ENCODE measurements around the gene TIPARP. TPM values are rescaled to one million over a fixed set of nuclear protein-coding genes. Genes with fewer than 3 reads are reported as not detected.

Gene TIPARP, protein sequence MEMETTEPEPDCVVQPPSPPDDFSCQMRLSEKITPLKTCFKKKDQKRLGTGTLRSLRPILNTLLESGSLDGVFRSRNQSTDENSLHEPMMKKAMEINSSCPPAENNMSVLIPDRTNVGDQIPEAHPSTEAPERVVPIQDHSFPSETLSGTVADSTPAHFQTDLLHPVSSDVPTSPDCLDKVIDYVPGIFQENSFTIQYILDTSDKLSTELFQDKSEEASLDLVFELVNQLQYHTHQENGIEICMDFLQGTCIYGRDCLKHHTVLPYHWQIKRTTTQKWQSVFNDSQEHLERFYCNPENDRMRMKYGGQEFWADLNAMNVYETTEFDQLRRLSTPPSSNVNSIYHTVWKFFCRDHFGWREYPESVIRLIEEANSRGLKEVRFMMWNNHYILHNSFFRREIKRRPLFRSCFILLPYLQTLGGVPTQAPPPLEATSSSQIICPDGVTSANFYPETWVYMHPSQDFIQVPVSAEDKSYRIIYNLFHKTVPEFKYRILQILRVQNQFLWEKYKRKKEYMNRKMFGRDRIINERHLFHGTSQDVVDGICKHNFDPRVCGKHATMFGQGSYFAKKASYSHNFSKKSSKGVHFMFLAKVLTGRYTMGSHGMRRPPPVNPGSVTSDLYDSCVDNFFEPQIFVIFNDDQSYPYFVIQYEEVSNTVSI
- 30.2 TPM for total RNA-seq

DNA sequence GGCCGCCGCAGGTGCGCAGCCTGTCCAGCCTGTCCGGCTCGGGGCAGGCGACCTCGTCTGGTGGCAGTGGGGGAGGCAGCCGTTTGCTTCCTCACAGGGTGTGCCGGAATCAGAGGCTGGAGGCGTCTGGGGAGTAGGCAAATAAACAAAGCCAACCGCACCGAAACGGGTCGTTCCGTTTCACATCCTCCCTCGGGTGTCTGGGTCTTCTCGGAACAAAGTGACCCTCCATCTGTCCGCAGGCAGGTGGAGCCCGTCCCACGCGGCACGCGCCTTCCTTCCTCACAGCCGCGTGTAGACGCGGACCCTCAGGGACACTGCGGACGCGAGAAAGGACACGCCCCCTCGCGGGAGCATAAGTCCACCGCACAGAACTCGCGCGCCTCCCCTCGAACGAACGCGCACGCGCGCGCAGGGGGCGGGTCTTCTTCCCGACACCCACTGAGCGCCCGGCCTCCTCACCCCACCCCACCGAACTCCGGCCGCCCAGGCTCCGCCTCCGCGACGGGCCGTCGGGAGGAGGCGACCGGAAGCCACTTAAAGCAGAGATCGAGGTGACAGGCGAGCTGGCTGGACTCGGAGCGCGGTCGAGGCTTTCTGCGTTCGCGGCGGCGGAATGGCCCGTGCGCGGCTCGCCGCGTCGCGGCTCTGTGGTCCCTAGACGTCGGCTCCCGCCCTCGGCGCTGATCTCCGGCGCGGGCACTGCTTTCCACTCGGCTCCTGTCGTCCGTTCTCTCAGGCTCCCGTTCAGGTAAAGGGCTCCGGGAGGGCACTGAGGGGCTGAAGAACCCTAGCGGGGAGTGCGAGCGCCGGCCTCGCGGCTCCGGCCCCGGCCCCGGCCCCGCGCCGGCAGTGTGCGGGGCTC, at the start of gene TIPARP:
Gene TIPARP (plus strand): TSS at position 545 of the 865 bp plus-strand sequence. CDS start 3,108 bp downstream, outside the sequence.
- DNase-seq (ENCODE audit: low spot score), result peak; percentile 100

DNA sequence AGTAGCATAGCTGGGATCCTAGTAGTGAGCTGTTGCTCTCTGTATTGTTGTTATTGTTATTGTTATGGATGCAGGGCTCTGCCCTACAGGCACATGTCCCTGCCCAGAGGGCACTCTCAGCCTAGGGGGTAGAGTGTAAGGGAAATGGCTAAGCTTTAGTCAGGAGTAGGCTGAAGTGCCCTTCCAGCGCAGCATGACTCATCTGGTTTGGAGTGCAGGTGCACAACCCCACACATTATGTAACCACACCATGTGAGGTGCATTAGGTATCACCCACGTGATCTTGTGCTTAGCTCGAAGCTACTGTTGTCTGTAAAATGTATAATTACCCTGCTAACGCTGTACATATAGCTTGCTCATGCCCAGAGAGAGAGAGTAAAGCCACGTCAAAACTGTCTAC, 48.3 kb upstream of the TIPARP start:
- no peak for DNase-seq (ENCODE audit: low spot score)

DNA sequence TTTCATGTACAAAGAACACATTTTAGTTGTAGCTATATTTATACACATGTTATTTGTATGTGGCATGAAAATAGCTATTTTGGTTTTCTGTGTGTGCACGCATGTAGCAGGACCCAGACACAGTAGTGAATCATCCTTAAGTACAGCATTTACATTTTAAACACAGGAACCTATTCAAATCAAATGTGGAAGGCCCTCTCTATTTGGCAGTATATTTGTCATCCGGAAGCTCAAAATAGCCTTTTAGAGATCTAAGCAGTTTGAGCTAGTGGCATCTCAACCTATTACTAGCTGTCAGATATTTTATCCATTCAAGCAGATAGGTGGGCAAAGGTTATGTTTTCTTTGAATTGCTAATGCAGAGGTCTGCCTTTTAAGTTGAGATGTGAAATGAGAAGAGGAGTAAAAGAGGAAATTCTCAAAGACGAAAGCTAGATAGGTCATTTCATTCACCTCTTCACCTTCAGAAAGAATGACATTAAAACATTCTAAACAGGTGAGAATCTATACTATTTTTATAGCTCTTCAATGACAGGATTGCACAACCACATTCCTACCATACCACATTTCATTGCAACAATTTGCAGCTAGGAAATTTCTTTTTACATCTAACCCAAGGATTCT, 46.3 kb upstream of the TIPARP start:
- no peak for DNase-seq (ENCODE audit: low spot score)

DNA sequence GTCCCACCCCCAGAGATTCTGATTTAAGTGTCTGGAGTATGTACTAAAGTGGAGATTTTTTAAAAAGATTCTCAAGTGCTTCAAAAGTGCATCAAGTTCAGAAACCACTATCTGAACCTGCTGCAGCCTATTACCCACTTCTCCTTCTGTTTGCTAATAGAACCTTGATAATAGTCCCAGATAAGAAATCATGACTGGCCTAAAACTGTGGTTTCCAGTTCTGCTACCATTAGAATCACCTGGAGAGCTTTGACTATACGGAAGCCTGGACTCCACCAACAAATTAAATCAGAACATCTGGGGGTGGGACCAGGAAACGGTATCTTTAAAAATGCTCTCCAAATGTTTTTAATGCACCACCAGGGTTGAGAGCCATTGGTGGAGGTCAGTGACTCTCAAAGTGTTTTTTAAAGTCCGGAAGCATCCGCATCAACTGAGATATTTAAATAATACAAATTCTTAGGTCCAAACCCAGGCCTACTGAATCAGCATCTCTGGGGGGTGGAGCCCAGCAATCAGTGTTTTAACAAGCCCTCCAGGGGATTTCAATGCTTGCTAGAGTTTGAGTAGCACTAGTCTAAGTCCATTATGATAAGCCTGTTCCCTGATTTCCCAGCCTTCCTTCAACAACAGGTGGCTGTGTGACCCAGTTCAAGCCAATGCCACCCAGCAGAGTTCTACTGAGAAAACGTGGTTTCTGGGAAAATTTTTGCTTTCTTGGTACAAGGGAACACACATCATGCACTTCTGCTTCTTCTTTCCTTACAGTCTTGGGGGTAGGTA, 45.4 kb upstream of the TIPARP start:
- no peak for DNase-seq (ENCODE audit: low spot score)

DNA sequence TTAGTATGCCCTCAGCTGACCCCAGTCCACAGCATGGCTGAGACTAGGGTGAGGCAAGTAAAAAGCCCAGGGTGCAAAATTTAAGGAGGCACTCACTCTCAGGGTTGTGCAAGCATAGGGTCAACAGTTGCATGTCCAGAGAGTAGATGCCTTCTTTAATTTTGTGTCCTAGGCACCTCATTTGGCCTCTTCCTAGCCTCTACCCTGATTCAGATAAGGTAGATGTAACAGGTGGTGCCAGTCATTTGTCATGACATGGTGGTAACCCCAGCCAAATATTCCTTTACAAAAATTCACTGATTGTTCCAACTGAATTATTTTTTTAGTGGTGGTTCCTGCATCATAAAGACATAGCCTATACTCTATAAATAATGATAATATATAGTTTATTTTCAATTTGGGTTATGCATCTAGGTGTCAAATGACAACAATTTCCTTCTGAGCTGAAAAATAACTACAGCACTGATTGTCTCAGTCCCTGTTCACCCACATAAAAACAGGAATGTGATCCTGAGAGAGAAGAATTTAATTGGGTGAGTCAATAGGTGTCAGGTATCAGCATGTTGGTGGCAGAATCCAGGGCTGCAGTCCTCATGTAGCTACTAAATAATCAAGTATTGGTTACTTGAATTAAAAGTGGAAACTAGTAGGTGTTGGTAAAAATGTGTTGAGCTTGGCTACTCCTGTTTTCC, 44.2 kb upstream of the TIPARP start:
- no peak for DNase-seq (ENCODE audit: low spot score)

DNA sequence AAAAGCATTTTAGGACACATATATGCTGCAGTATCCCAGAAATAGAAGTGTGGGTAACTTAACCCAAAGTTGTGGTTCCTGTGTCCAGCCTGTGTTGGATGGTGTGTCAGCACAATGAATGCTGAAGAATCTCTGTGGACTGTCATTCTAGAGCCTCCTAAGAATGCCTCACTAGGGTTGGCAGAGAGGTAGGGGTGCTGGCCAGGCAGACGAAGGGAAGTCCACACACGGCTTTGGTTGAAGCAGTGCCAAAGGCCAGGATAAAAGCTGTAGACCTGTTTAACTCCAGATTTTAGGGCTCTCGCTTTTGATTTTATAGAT, 43.7 kb upstream of the TIPARP start:
- DNase-seq (ENCODE audit: low spot score), result no peak

DNA sequence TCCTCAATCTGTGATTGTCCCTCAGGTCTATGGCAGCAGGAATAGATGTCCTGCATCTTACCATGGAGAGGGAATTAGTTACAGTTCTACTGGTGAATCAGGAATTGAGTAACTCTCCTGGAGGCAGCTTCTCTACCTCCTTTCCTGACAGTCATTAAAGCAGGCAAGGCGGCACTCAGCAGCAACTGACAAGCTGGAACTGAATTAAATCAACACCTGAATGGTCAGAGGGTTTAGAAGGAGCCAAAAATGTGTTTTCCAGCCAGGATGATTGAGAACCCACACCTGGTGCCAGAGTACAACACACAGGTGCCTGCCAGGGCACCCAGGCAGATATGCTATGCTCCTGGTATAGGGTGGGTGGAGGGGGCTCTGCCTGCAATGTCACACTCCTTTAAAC, 43.1 kb upstream of the TIPARP start:
- no peak for DNase-seq (ENCODE audit: low spot score)

DNA sequence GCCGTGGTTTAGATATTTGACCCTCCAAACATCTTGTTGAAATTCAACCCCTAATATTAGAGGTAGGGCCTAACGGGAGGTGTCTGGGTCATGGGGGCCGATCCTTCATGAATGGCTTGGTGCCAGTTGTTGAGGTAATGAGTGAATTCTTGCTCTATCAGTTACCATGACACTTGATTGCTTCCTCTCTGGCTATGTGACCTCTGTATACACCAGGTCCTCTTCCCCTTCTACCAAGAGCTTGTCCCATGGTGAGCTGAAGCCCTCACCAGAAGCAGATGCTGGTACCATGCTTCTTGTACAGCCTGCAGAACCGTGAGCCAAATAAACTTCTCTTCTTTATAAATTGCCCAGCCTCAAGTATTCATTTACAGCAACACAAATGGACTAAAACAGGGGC, 41.8 kb upstream of the TIPARP start:
- DNase-seq (ENCODE audit: low spot score), result no peak

DNA sequence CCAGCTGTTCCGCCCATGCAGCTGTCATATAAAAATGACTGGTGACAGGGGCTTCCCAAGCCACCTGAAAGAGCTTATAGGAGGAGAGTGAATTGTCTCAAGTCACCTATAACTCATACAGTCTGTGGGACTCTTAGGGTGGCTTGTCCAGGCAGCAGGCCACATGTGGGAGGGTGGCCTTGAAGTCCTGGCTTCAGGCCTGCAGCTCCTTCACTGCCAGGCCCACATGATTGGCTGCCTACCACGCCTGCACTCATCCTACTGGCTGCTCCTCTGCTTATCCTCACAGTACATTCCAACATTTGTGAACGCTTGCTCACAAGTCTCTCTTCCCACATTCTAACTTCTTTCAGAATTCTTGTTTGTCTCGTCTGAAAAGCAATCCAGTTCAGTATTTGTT, 41.1 kb upstream of the TIPARP start:
- no peak for DNase-seq (ENCODE audit: low spot score)

DNA sequence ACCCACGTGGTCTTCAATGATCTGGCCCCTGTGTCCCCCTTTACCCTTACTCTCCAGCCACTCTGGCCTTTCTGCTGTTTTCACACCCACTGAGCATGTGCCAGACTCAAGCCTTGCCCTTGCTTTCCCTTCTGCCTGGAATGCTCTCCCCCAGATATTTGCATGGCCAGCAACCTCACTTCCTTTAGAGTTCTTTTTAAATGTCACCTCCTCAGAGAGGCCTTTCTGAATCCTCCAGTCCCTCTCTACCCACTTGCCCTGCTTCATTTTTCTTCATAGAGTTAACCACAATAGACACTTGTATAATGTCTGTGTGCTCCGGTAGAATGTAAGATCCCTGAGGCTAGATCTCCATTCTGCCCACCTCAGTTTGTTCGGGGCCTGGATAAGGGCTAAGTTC, 39.4 kb upstream of the TIPARP start:
- no peak for DNase-seq (ENCODE audit: low spot score)

DNA sequence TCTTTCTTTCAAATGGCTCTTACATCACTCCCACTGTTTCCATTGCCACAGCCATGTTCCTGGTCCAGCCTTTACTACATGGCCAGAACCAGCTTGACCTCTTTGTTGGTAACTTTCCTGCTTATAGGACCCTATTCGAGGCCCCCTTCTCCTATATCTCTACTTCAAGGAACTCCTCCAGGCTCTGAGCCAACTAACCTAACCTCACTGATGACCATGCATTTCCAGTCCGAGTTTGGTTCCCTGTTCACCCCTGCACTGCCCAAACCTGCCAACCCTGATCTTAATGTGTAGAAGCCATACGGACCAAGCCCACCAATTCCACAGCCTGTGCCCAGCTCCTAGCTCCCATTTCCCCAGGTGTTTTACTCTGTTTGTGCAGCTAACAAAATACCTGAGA, 38.4 kb upstream of the TIPARP start:
- DNase-seq (ENCODE audit: low spot score), result no peak

DNA sequence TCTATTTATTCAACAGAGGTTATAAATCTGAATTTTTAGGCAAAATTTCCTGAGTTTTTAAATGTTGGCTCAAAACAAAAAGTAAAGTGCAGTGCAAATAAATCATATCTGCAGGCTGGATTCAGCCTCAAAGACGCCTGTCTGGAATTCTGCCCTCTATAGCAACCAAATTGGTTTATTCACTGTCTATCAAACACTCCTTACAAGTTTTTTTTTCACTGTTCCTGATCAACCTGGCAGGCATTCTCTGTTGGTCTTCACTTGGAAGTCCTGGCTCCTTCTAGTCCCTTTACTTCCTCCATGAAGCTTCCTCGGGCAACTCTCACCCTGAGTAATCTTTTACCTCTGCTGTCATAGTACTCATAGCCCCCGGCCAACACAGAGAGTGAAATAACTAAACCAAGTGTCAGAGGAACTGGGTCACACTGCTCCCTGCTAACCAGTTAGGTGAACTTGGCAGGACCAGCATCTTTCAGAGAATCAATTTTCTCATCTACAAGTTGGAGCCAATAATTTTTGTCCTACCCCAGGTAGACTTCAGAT, 36.8 kb upstream of the TIPARP start:
- no peak for DNase-seq (ENCODE audit: low spot score)

DNA sequence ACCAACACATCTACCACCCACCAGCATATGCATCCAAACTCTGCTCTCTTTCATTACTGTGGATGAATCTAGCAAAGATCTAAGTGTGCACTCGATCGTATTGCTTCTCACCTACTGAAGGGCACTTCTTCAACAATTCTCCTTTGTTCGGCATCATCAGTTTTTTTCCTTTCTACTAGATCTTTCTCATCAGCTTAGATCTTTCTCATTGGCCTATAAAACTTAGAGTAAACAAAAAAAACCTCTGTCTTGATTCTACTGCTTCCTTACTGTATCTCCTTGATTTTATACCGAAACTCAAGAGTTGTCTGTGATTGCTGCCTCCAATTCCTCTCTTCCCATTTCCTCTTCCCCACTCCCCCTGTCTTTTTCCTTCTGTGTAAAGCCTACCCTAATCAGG, 36.1 kb upstream of the TIPARP start:
- DNase-seq (ENCODE audit: low spot score), result no peak

DNA sequence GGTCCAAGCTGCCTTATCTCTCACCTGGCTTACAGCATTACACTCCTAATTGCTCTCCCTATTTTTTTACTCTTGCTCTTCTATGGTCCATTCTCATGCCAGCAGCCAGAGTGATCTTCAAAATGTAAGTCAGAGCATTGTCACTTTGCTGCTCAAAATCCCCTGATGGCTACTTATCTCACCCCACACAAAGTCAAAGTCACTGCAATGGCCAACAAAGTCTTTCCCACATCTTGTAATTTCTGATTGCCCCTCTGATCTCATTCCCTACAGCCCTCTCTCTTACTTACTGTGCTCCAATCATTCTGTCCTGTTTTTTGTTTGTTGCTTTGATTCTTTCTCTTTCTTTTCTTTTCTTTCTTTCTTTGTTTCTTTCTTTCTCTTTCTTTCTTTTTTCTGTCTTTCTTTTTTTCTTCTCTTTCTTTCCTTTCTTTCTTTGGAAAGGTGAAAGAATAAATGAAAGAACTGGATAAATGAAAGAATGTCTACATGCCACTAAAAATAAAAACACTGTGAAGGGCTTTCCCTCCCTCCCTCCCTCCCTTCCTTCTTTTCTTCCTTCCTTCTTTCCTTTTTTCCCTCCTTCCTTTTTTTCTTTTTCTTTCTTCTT, 34.9 kb upstream of the TIPARP start:
- no peak for DNase-seq (ENCODE audit: low spot score)

DNA sequence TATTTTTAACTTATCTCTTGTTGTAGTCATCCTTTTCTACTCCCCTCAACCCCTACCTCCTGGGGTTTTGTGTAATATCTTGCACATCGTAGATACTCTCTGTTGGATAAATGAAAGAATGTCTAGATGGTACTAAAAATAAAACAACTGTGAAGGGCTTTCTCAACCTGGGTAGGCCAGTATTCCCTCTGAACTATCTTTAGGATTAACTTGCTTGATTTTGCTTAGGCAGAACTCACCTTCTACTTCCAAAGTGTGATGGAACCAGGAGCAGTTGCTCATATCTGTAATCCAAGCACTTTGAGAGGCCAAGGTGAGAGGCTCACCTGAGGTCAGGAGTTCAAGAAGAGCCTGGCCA, 32.8 kb upstream of the TIPARP start:
- no peak for DNase-seq (ENCODE audit: low spot score)

DNA sequence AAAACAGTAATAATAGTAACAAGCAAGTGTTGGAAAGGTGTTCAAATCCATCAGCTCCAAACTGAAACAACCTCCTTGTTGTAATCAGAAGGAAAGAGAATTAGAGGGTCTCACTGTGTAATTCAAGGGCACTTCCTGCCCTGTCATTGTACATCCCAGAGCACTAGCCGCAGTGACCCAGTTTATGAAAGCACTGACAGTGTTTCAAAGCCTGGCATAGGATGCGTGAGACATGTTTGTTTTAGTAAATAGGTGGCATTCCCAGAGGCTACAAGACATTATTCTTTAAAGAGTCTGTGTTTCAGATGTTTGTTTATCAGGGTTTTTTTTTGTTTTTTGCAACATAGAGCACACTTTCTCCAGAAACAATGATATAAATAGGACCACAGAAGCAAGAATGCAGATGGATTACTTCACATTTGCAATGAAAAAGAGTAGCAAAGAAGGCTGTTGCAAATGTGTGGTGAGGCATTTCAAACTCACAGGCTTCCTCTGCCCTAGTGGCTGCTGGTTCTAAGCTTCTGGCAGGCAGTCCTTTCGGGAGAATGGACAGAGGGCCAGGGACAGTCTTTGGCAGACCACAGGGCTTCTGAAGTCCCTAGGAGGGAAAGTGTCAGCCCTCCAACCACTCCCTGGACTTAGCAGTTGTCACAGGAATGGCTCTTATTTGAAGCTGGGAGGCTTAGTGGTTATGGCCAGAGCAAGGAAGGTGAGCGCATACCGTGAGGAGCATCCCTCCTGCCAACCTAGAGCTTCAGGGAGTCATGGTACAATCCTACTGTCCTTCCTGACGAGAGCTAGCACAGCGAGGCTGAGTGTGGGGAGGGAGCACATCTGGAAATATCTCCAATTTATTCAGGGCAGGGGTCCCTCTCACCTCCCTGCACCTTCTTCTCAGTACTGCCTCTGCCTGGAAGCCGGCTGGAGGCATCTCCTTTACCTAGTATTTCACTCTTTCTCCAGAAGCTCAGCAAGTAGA, 31.4 kb upstream of the TIPARP start:
- no peak for DNase-seq (ENCODE audit: low spot score)

DNA sequence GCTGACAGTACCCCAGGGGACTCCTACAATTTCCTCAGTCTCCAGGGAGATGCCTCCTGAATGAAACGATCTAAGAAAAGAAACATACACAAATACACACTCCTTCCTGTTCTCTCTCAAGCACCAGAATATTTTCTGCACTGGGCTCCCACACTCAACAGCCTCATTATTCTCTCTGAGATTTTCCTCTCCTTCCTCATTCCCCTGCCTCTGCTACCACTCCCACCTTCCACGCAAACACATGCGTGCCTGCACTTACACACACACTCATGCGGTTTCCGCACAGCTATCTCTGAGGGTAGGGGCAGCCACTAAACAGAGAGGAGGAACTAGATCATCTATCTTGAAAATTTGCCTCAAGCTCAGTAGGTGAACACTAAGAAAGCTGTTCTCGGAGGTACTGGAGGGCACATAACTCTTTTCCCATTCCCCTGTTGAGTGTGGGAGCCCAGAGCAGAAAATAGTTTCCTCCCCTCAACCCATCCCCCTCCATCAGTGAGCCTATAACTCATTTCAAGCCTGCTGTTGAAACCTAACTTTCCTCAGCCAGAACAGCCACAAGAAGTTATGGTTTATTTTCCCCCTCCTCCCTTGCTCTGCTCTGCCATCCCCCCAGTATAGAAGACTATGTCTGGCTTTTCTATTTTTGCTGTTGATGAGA, 30.5 kb upstream of the TIPARP start:
- DNase-seq (ENCODE audit: low spot score), result no peak

DNA sequence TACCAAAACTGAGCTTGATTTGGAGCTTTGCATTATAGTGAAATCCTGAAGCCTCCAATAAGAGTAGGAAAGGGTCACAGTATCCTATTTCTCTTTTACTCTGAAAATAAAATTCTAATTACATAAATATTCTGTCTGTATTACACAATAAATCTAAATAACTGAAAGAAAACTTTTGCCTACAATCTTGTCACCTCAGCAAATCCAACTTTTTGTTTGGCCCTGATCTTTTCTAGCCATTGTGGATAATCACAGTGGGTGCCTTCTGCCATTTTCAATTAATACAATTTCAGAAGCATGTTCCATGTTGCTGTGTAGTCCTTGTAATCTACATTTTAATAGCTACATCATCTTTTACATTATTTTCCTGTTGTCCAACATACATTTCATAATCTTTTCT, 29.4 kb upstream of the TIPARP start:
- DNase-seq (ENCODE audit: low spot score), result no peak

Measured in ureter (tissue), 1 donor.